Hindlimb muscle (tissue), 1 donor: ENCODE data around the gene TNK1. TPM values are rescaled to one million over a fixed set of nuclear protein-coding genes. Genes with fewer than 3 reads are reported as not detected.

Experiments
- DNase-seq: peaks from one replicate; pipeline ENCODE4 v3.0.0-alpha.2; 2013
- polyA plus RNA-seq: library from polyadenylated mRNA; unstranded; fragments of 120-200 nt; gene quantifications from one replicate; pipeline ENCODE4 v1.2.1, GENCODE V29; 2013; ENCODE audit not compliant: insufficient read length

TNK1 gene
- polyA plus RNA-seq, 1 donor: 0.66 TPM

- DNase-seq: no peak
Measured at GRCh38 chr17:7437369-7437863, 56.5 kb downstream of the TNK1 start.

DNA sequence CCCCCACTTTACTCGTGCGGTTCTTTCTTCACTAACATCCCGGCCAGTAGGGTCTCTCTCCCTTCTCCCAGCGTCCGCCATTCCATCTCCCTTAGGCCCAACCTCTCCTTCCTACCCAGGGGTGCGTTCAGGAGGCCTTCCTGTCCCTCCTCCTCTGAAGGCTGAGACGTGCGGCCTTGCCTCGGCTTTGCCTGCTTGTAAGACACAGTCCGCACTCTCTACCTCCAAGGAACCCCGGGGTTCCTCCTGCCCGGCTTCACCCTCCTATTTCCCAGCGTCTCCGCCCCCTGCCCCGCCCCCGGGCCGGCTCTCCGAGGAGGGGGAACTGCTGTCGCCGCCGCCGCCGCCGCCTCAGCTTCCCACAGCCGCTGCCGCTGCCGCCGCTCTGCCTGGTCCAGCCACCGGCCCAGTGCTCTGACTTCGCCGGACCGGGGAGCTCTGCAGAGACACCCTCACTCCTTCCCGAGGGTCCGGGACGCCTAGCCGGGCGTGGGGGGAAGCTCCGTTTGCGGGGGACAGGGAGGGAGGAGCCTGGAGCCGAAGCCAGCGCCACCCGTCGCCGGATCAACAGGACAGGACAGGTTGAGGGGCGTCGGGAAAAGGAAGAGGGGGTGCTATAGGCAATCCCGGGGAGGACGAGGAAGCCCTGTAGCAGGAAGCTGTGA is 57.2 kb downstream of the TNK1 start:
- DNase-seq: no peak

DNA sequence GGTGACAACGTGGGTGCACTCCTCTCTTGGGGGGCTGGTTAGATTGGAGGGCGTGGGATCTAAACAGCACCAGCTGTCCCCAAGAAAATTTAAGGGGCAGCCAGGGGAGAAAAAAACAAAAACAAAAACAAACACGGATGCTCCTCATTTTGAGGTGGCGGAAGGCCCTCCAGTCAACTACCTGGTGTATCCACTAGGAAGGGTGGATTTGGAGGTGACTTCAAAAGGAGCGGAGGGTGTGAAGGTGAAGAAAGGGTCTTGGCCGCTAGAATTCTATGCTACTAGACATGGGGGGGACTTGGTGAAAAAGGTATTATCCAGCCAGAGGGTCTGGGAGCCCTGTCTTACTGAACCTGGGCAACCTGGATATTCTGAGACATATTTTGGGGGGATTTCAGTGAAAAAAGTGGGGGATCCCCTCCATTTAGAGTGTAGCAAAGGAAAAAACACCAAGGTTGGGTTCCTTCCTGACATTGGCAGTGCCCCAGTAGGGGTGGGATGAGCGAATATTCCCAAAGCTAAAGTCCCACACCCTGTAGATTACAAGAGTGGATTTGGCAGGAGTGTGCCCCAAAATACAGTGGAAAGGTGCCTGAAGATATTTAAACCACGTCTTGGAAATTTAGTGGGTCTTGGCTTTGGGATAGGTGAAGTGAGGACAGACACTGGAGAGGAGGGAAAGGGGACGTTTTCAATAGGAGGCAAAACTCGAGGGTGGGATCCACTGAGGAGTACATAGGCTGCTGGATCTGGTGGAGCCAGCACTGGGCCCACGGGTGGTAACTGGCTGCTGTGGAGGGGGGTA is 58.0 kb downstream of the TNK1 start:
- no peak for DNase-seq

Other genes with a start within 250 kb of the TNK1 start
- gene ASGR1, start 201.7 kb upstream of the TNK1 start, polyA plus RNA-seq: 1.8 TPM
- 18.6 TPM for gene DLG4, start 161.3 kb upstream of the TNK1 start, polyA plus RNA-seq
- gene ACADVL, start 161.2 kb upstream of the TNK1 start, polyA plus RNA-seq: 260 TPM
- 40.6 TPM for gene DVL2, start 146.6 kb upstream of the TNK1 start, polyA plus RNA-seq
- 34.4 TPM for gene PHF23, start 141.6 kb upstream of the TNK1 start, polyA plus RNA-seq
- gene GABARAP, start 138.6 kb upstream of the TNK1 start, polyA plus RNA-seq: 269 TPM
- 184 TPM for gene CTDNEP1, start 129.4 kb upstream of the TNK1 start, polyA plus RNA-seq
- 46.1 TPM for gene ELP5, start 128.9 kb upstream of the TNK1 start, polyA plus RNA-seq
- gene CLDN7, start 118.6 kb upstream of the TNK1 start, polyA plus RNA-seq: 1.6 TPM
- gene SLC2A4, start 99.4 kb upstream of the TNK1 start, polyA plus RNA-seq: 42.0 TPM
- 3.6 TPM for gene YBX2, start 86.5 kb upstream of the TNK1 start, polyA plus RNA-seq
- gene EIF5A, start 73.5 kb upstream of the TNK1 start, polyA plus RNA-seq: 295 TPM
- 68.4 TPM for gene GPS2, start 65.7 kb upstream of the TNK1 start, polyA plus RNA-seq
- 23.9 TPM for gene NEURL4, start 51.8 kb upstream of the TNK1 start, polyA plus RNA-seq
- gene ACAP1, start 44.6 kb upstream of the TNK1 start, polyA plus RNA-seq: 13.6 TPM
- 8.9 TPM for gene KCTD11, start 28.9 kb upstream of the TNK1 start, polyA plus RNA-seq
- gene TMEM95, start 25.9 kb upstream of the TNK1 start, polyA plus RNA-seq: not detected
- 31.1 TPM for gene PLSCR3, start 13.4 kb downstream of the TNK1 start, polyA plus RNA-seq
- 52.9 TPM for gene TMEM256, start 23.0 kb downstream of the TNK1 start, polyA plus RNA-seq
- gene NLGN2, start 26.8 kb downstream of the TNK1 start, polyA plus RNA-seq: 31.4 TPM
- not detected for gene SPEM1, start 39.2 kb downstream of the TNK1 start, polyA plus RNA-seq
- not detected for gene SPEM2, start 44.5 kb downstream of the TNK1 start, polyA plus RNA-seq
- not detected for gene SPEM3, start 47.8 kb downstream of the TNK1 start, polyA plus RNA-seq
- gene TMEM102, start 54.3 kb downstream of the TNK1 start, polyA plus RNA-seq: 1.5 TPM
- 2.6 TPM for gene FGF11, start 58.4 kb downstream of the TNK1 start, polyA plus RNA-seq
- gene CHRNB1, start 64.0 kb downstream of the TNK1 start, polyA plus RNA-seq: 86.6 TPM
- 27.5 TPM for gene ZBTB4, start 98.5 kb downstream of the TNK1 start, polyA plus RNA-seq
- gene SLC35G6, start 100.4 kb downstream of the TNK1 start, polyA plus RNA-seq: 0.13 TPM
- gene POLR2A, start 103.3 kb downstream of the TNK1 start, polyA plus RNA-seq: 70.0 TPM
- 32.4 TPM for gene TNFSF12, start 168.0 kb downstream of the TNK1 start, polyA plus RNA-seq
- gene TNFSF13, start 177.7 kb downstream of the TNK1 start, polyA plus RNA-seq: 4.0 TPM
- 34.1 TPM for gene SENP3, start 180.8 kb downstream of the TNK1 start, polyA plus RNA-seq
- 55.2 TPM for gene CD68, start 198.5 kb downstream of the TNK1 start, polyA plus RNA-seq
- gene MPDU1, start 202.8 kb downstream of the TNK1 start, polyA plus RNA-seq: 38.6 TPM
- 2.3 TPM for gene SOX15, start 209.0 kb downstream of the TNK1 start, polyA plus RNA-seq
- gene FXR2, start 233.8 kb downstream of the TNK1 start, polyA plus RNA-seq: 38.3 TPM
- gene SAT2, start 246.7 kb downstream of the TNK1 start, polyA plus RNA-seq: 64.4 TPM
- gene SHBG, start 249.0 kb downstream of the TNK1 start, polyA plus RNA-seq: 1.0 TPM